Panc1 (cell line): ENCODE measurements around the gene PARVB. TPM values are rescaled to one million over a fixed set of nuclear protein-coding genes. Genes with fewer than 3 reads are reported as not detected.

Experiments used
- ATAC-seq: fragments of 200-7000 bp; cut with Tn5 transposase; 2 replicates; pipeline ENCODE4 v1.9.1; 2020; ENCODE audit warnings: mild to moderate bottlenecking, moderate library complexity
- BruUV-seq: library from RNA; stranded (reverse); fragments of 400-500 nt; replicated peaks from 2 replicates; lab custom pipeline; 2021; lab: Mats Ljungman, UMichigan
- CTCF ChIA-PET: fragments of 300-600 bp; sonication (Branson Sonifier 250); formaldehyde crosslinking; loops from one replicate; lab custom pipeline; 2022; ENCODE audit warnings: antibody characterized with exemption; lab: Charles Lee
- POLR2A ChIA-PET: fragments of 300-600 bp; sonication (Branson Sonifier 250); formaldehyde crosslinking; loops from one replicate; lab custom pipeline; 2022; ENCODE audit warnings: antibody characterized with exemption; lab: Charles Lee
- DNase-seq: peaks from one replicate; pipeline ENCODE4 v3.0.0-alpha.2; 2010; ENCODE audit warnings: low read depth, low spot score
- H3K27ac ChIP-seq: 2 replicates; pipeline ENCODE4 v1.5.1; 2011; ENCODE audit warnings: mild to moderate bottlenecking, low read length, inconsistent platforms
- H3K27me3 ChIP-seq: fragments of 200-500 bp; sonication (Bioruptor generic); 2 replicates; pipeline ENCODE4 v1.6.0; 2014; ENCODE audit warnings: low read length, inconsistent platforms; ENCODE audit not compliant: control insufficient read depth, insufficient read depth
- H3K36me3 ChIP-seq: fragments of 200-500 bp; sonication (Bioruptor generic); 2 replicates; pipeline ENCODE4 v1.5.1; 2014; ENCODE audit warnings: inconsistent platforms, mild to moderate bottlenecking, low read length, moderate library complexity; ENCODE audit not compliant: control insufficient read depth, insufficient read depth
- H3K4me1 ChIP-seq: 2 replicates; pipeline ENCODE4 v1.5.1; 2011; ENCODE audit warnings: inconsistent platforms, mild to moderate bottlenecking, low read length, moderate library complexity; ENCODE audit not compliant: control insufficient read depth, insufficient read depth
- H3K4me3 ChIP-seq, 2 experiments: 2 replicates each; pipeline ENCODE4 v1.5.1; 2011 to 2012; ENCODE audit warnings: low read depth in 2 of 2, low read length in 2 of 2, mild to moderate bottlenecking in 2 of 2, inconsistent platforms in 1 of 2, moderate library complexity in 1 of 2
- H3K9me3 ChIP-seq: fragments of 200-500 bp; sonication (Bioruptor generic); 2 replicates; pipeline ENCODE4 v1.5.1; 2014; ENCODE audit warnings: low read depth, mild to moderate bottlenecking, inconsistent platforms, low read length, moderate library complexity; ENCODE audit not compliant: control insufficient read depth, insufficient read depth
- POLR2AphosphoS5 ChIP-seq: IDR thresholded peaks from 2 replicates; pipeline ENCODE4 v1.6.1; 2012; ENCODE audit warnings: mild to moderate bottlenecking, low read depth, low read length, moderate library complexity
- SIN3A ChIP-seq: IDR thresholded peaks from 2 replicates; pipeline ENCODE4 v1.6.1; 2012; ENCODE audit warnings: low read depth, mild to moderate bottlenecking, low read length, moderate library complexity, borderline replicate concordance; ENCODE audit not compliant: insufficient read depth
- TCF7L2 ChIP-seq: IDR thresholded peaks from 2 replicates; pipeline ENCODE4 v1.6.1; 2011; ENCODE audit warnings: mild to moderate bottlenecking, low read depth, low read length, inconsistent platforms
- in situ Hi-C: cut with HindIII; loops from 2 replicates; pipeline ENCODE4 v1.10.0; 2016; ENCODE audit warnings: low sequenced_read_pairs, low pct_unique_long_range_greater_than_20kb
- intact Hi-C: fragments of 100-400 bp; cut with micrococcal nuclease; formaldehyde crosslinking; loops from one replicate; pipeline ENCODE4 v1.10.0; 2022; ENCODE audit not compliant: unreplicated experiment
- total RNA-seq: library from RNA; stranded (reverse); gene quantifications from one replicate; pipeline ENCODE4 v1.2.1, GENCODE V29; 2021; ENCODE audit not compliant: unreplicated experiment
- TF ChIP-seq, protein P1 (sequence below): fragments of 450-650 bp; IDR thresholded peaks from 2 replicates; pipeline ENCODE4 v1.5.1; 2017; ENCODE audit warnings: mild to moderate bottlenecking
- TF ChIP-seq, protein P2 (sequence below), 2 experiments: IDR thresholded peaks; 2 replicates each; pipeline ENCODE4 v1.6.1; 2011 to 2012; ENCODE audit warnings: low read depth in 2 of 2, control low read depth in 1 of 2, low read length in 1 of 2, mild to moderate bottlenecking in 1 of 2, moderate library complexity in 1 of 2; ENCODE audit not compliant: insufficient read depth in 1 of 2

PARVB gene
- total RNA-seq, 1 experiment from 2014 or later = 28.1 TPM

DNA sequence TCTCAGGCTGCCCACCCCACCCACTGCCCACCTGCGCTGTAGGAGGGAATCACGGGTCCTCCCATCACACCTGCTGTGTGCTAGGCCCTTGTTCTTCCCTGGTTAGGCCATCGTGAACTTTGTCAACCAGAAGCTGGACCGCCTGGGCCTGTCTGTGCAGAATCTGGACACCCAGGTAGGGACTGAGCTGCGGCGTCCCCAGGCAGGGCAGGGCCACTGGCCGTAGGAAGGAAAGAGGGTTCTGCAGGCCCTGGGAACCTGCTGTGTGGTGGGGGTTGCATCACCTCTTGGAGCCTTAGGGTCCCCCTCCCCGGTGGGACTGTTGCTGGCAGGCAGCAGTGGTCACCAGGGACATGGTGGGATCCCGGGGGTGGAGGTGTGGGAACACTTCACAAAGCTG, 172.1 kb downstream of the PARVB start:
- intact Hi-C loops (no loop called here), in situ Hi-C loops (no loop called here)
- CTCF ChIA-PET = interaction anchor here (1.1 kb wide), 1 partner anchor 173 kb away, joined by 3 read pairs; no protein-coding TSS in a partner anchor
- POLR2A ChIA-PET = interaction anchor here (0.6 kb wide), 1 partner anchor 15 kb away, joined by 3 read pairs; no protein-coding TSS in a partner anchor
- TF ChIP-seq SIN3A = no peak
- TF ChIP-seq, protein P1, sequence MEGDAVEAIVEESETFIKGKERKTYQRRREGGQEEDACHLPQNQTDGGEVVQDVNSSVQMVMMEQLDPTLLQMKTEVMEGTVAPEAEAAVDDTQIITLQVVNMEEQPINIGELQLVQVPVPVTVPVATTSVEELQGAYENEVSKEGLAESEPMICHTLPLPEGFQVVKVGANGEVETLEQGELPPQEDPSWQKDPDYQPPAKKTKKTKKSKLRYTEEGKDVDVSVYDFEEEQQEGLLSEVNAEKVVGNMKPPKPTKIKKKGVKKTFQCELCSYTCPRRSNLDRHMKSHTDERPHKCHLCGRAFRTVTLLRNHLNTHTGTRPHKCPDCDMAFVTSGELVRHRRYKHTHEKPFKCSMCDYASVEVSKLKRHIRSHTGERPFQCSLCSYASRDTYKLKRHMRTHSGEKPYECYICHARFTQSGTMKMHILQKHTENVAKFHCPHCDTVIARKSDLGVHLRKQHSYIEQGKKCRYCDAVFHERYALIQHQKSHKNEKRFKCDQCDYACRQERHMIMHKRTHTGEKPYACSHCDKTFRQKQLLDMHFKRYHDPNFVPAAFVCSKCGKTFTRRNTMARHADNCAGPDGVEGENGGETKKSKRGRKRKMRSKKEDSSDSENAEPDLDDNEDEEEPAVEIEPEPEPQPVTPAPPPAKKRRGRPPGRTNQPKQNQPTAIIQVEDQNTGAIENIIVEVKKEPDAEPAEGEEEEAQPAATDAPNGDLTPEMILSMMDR = no peak
- TF ChIP-seq TCF7L2 = no peak
- no peak for TF ChIP-seq POLR2AphosphoS5
- TF ChIP-seq, protein P2, sequence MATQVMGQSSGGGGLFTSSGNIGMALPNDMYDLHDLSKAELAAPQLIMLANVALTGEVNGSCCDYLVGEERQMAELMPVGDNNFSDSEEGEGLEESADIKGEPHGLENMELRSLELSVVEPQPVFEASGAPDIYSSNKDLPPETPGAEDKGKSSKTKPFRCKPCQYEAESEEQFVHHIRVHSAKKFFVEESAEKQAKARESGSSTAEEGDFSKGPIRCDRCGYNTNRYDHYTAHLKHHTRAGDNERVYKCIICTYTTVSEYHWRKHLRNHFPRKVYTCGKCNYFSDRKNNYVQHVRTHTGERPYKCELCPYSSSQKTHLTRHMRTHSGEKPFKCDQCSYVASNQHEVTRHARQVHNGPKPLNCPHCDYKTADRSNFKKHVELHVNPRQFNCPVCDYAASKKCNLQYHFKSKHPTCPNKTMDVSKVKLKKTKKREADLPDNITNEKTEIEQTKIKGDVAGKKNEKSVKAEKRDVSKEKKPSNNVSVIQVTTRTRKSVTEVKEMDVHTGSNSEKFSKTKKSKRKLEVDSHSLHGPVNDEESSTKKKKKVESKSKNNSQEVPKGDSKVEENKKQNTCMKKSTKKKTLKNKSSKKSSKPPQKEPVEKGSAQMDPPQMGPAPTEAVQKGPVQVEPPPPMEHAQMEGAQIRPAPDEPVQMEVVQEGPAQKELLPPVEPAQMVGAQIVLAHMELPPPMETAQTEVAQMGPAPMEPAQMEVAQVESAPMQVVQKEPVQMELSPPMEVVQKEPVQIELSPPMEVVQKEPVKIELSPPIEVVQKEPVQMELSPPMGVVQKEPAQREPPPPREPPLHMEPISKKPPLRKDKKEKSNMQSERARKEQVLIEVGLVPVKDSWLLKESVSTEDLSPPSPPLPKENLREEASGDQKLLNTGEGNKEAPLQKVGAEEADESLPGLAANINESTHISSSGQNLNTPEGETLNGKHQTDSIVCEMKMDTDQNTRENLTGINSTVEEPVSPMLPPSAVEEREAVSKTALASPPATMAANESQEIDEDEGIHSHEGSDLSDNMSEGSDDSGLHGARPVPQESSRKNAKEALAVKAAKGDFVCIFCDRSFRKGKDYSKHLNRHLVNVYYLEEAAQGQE (IDR thresholded peaks at IDR 0.05; ENCODE audit: insufficient read depth in 1 of 2, low read depth in 2 of 2, low read length in 1 of 2) = no peak
- H3K27me3 ChIP-seq = no peaks in the 10 kb centered on the region
- no peak overlapping the region for H3K4me3 ChIP-seq
- no peaks in the 10 kb centered on the region for H3K9me3 ChIP-seq
- BruUV-seq = no TSS peak
- no peaks in the 10 kb centered on the region for H3K36me3 ChIP-seq
- H3K27ac ChIP-seq = no peak overlapping the region
- ATAC-seq (no peak), DNase-seq (no peak)
- 0 out of 2 replicates have a peak, but pooled peaks cover 3% of the 10 kb centered on the region for H3K4me1 ChIP-seq

DNA sequence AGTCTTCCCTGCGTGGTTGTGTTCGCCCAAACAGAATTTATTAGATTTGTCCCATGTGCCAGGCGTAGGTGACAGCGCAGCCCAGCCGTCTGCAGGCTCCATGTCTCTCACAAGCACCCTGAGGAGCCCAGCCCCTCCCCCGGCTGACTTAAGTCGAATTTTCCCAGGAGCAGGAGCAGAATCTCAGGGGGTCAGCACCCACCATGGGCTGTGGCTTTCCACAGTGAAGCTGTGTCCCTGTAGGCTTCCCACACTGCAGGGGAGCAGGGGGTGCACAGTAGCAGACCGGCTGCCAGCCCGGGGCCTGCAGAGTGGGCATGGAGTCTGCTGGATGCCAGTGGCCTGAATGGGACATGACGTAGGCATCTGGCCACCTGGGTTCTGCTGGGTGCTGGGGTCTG, 172.6 kb downstream of the PARVB start:
- no peaks in the 10 kb centered on the region for H3K9me3 ChIP-seq
- H3K4me1 ChIP-seq = 0 out of 2 replicates have a peak, but pooled peaks cover 3% of the 10 kb centered on the region
- in situ Hi-C loops (no loop called here), intact Hi-C loops (no loop called here)
- H3K27ac ChIP-seq = no peak overlapping the region
- DNase-seq (no peak), ATAC-seq (no peak)
- TF ChIP-seq, protein P1 = no peak
- no peak for TF ChIP-seq SIN3A
- TF ChIP-seq TCF7L2 = no peak
- no peak for TF ChIP-seq POLR2AphosphoS5
- TF ChIP-seq, protein P2 (IDR thresholded peaks at IDR 0.05; ENCODE audit: insufficient read depth in 1 of 2, low read depth in 2 of 2, low read length in 1 of 2) = no peak
- H3K36me3 ChIP-seq = no peaks in the 10 kb centered on the region
- no peak overlapping the region for H3K4me3 ChIP-seq
- POLR2A ChIA-PET = no interaction called here
- CTCF ChIA-PET = interaction anchor here (1.1 kb wide), 1 partner anchor 173 kb away, joined by 3 read pairs; no protein-coding TSS in a partner anchor
- H3K27me3 ChIP-seq = no peaks in the 10 kb centered on the region
- BruUV-seq = no TSS peak
